PFSK-1 (cell line): Measurements from ENCODE around the gene PHYHD1.

Experiments
- REST ChIP-seq, 2 experiments: IDR thresholded peaks; 2 replicates each; pipeline versions ENCODE4 v1.6.1 to v1.8.0; 2011 to 2012; ENCODE audit warnings: low read depth in 2 of 2, low read length in 2 of 2, control low read depth in 1 of 2, inconsistent platforms in 1 of 2, mild to moderate bottlenecking in 1 of 2, moderate library complexity in 1 of 2; ENCODE audit not compliant: insufficient read depth in 1 of 2
- TAF1 ChIP-seq: IDR thresholded peaks from 2 replicates; pipeline ENCODE4 v1.6.1; 2012; ENCODE audit warnings: low read length, control low read depth, borderline replicate concordance; ENCODE audit not compliant: insufficient read depth

- TF ChIP-seq TAF1 = no peak
- no peak for TF ChIP-seq REST (IDR thresholded peaks at IDR 0.05; ENCODE audit: insufficient read depth in 1 of 2, low read depth in 2 of 2, low read length in 2 of 2)
These were observed 10.9 kb upstream of the PHYHD1 start for GRCh38 chr9:128909859-128910258.
